Thyroid gland (tissue), 4 donors: ENCODE measurements around the gene TGM1.

Experiments used
- CTCF ChIP-seq, 6 experiments: fragments of 200-600 bp in 3 of 6; fragments of 450-650 bp in 3 of 6; sonication (generic) in 3 of 6; IDR thresholded peaks; one replicate each; pipeline ENCODE4 v1.5.1; 2016 to 2019; ENCODE audit warnings: antibody characterized with exemption in 6 of 6, mild to moderate bottlenecking in 2 of 6, inconsistent platforms in 1 of 6, moderate library complexity in 1 of 6
- POLR2A ChIP-seq, 2 donors: fragments of 450-650 bp; IDR thresholded peaks; one replicate each; pipeline ENCODE4 v1.6.1; 2017; ENCODE audit warnings: antibody characterized with exemption in 2 of 2, mild to moderate bottlenecking in 2 of 2, moderate library complexity in 1 of 2

GRCh38 chr14:24255931-24256711 is 6.9 kb downstream of the TGM1 start:
- TF ChIP-seq POLR2A (IDR thresholded peaks at IDR 0.05) (no peak), CTCF (IDR thresholded peaks at IDR 0.05) (no peak)
